HEK293 (cell line): ENCODE results near the gene PIK3C2G.

Source experiments
- SALL2 ChIP-seq: fragments of 450-650 bp; formaldehyde crosslinking; IDR thresholded peaks from 2 replicates; pipeline ENCODE4 v1.5.0; 2017; ENCODE audit warnings: missing biosample characterization, mild to moderate bottlenecking, missing genetic modification characterization, borderline replicate concordance
- SETDB1 ChIP-seq: IDR thresholded peaks from one replicate; pipeline ENCODE4 v1.6.1; 2017; ENCODE audit warnings: mild to moderate bottlenecking, low read length, moderate library complexity, mixed read lengths; ENCODE audit not compliant: insufficient read length
- YY1 ChIP-seq: fragments of 450-650 bp; formaldehyde crosslinking; IDR thresholded peaks from 2 replicates; pipeline ENCODE4 v1.5.1; 2018; ENCODE audit warnings: missing biosample characterization, missing genetic modification characterization
- ZNF274 ChIP-seq, 2 experiments: fragments of 200-500 bp in 1 of 2; fragments of 450-650 bp in 1 of 2; sonication (Bioruptor generic) in 1 of 2; formaldehyde crosslinking in 1 of 2; IDR thresholded peaks; 2 replicates each; pipeline versions ENCODE4 v1.5.1 to v1.6.1; 2014 to 2016; ENCODE audit warnings: borderline replicate concordance in 1 of 2, inconsistent platforms in 1 of 2, low read length in 1 of 2, missing biosample characterization in 1 of 2, missing genetic modification characterization in 1 of 2
- ZNF626 ChIP-seq: fragments of 450-650 bp; sonication (Bioruptor Pico); formaldehyde crosslinking; IDR thresholded peaks from 2 replicates; pipeline ENCODE4 v1.5.1; 2018; ENCODE audit warnings: missing biosample characterization, missing genetic modification characterization, inconsistent platforms
- ZNF707 ChIP-seq: fragments of 450-650 bp; formaldehyde crosslinking; IDR thresholded peaks from 2 replicates; pipeline ENCODE4 v1.5.1; 2016; ENCODE audit warnings: missing biosample characterization, missing genetic modification characterization
- ZSCAN23 ChIP-seq: fragments of 450-650 bp; formaldehyde crosslinking; IDR thresholded peaks from 2 replicates; pipeline ENCODE4 v1.5.1; 2016; ENCODE audit warnings: missing biosample characterization, missing genetic modification characterization
- TF ChIP-seq, protein P1 (sequence below): fragments of 450-650 bp; formaldehyde crosslinking; IDR thresholded peaks from 2 replicates; pipeline ENCODE4 v1.5.1; 2016; ENCODE audit warnings: missing biosample characterization, missing genetic modification characterization
- TF ChIP-seq, protein P2 (sequence below): fragments of 450-650 bp; formaldehyde crosslinking; IDR thresholded peaks from 2 replicates; pipeline ENCODE4 v1.5.1; 2016; ENCODE audit warnings: missing biosample characterization, missing genetic modification characterization
- TF ChIP-seq, protein P3 (sequence below): fragments of 450-650 bp; formaldehyde crosslinking; IDR thresholded peaks from 2 replicates; pipeline ENCODE4 v1.5.1; 2016; ENCODE audit warnings: missing biosample characterization, missing genetic modification characterization

DNA sequence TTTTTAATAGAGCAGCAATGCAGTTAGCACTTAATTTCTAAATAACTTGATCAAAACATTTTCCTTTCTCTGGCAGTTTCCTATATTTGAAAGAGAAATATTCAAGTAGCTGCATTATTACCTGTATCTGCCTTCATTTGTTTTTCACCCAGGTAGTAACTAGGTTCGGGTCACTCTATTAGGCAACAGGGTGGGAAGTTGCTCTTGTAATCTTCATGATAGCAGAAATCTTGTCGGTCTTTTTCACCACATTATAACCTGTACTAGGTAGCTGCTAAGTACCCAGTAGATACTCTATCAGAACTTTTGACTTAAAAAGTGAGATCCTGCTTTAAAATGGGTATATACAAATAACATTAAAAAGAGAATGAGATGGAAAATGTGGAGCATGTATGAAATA lies 2.4 kb upstream of the PIK3C2G start:
- TF ChIP-seq, protein P1, sequence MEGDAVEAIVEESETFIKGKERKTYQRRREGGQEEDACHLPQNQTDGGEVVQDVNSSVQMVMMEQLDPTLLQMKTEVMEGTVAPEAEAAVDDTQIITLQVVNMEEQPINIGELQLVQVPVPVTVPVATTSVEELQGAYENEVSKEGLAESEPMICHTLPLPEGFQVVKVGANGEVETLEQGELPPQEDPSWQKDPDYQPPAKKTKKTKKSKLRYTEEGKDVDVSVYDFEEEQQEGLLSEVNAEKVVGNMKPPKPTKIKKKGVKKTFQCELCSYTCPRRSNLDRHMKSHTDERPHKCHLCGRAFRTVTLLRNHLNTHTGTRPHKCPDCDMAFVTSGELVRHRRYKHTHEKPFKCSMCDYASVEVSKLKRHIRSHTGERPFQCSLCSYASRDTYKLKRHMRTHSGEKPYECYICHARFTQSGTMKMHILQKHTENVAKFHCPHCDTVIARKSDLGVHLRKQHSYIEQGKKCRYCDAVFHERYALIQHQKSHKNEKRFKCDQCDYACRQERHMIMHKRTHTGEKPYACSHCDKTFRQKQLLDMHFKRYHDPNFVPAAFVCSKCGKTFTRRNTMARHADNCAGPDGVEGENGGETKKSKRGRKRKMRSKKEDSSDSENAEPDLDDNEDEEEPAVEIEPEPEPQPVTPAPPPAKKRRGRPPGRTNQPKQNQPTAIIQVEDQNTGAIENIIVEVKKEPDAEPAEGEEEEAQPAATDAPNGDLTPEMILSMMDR (tag by site-specific recombination), result no peak
- TF ChIP-seq SALL2 (tag by site-specific recombination) (no peak), ZNF707 (tag by site-specific recombination) (no peak), ZNF626 (tag by site-specific recombination) (no peak), YY1 (tag by site-specific recombination) (no peak), ZNF274 (IDR thresholded peaks at IDR 0.05; ENCODE audit: low read length) (no peak), ZNF274 (tag by site-specific recombination; IDR thresholded peaks at IDR 0.05; ENCODE audit: borderline replicate concordance) (no peak), ZSCAN23 (tag by site-specific recombination) (no peak), SETDB1 (no peak)
- TF ChIP-seq, protein P2, sequence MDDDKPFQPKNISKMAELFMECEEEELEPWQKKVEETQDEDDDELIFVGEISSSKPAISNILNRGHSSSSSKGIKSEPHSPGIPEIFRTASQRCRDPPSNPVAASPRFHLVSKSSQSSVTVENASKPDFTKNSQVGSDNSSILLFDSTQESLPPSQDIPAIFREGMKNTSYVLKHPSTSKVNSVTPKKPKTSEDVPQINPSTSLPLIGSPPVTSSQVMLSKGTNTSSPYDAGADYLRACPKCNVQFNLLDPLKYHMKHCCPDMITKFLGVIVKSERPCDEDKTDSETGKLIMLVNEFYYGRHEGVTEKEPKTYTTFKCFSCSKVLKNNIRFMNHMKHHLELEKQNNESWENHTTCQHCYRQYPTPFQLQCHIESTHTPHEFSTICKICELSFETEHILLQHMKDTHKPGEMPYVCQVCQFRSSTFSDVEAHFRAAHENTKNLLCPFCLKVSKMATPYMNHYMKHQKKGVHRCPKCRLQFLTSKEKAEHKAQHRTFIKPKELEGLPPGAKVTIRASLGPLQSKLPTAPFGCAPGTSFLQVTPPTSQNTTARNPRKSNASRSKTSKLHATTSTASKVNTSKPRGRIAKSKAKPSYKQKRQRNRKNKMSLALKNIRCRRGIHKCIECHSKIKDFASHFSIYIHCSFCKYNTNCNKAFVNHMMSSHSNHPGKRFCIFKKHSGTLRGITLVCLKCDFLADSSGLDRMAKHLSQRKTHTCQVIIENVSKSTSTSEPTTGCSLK (tag by site-specific recombination), result no peak
- TF ChIP-seq, protein P3, sequence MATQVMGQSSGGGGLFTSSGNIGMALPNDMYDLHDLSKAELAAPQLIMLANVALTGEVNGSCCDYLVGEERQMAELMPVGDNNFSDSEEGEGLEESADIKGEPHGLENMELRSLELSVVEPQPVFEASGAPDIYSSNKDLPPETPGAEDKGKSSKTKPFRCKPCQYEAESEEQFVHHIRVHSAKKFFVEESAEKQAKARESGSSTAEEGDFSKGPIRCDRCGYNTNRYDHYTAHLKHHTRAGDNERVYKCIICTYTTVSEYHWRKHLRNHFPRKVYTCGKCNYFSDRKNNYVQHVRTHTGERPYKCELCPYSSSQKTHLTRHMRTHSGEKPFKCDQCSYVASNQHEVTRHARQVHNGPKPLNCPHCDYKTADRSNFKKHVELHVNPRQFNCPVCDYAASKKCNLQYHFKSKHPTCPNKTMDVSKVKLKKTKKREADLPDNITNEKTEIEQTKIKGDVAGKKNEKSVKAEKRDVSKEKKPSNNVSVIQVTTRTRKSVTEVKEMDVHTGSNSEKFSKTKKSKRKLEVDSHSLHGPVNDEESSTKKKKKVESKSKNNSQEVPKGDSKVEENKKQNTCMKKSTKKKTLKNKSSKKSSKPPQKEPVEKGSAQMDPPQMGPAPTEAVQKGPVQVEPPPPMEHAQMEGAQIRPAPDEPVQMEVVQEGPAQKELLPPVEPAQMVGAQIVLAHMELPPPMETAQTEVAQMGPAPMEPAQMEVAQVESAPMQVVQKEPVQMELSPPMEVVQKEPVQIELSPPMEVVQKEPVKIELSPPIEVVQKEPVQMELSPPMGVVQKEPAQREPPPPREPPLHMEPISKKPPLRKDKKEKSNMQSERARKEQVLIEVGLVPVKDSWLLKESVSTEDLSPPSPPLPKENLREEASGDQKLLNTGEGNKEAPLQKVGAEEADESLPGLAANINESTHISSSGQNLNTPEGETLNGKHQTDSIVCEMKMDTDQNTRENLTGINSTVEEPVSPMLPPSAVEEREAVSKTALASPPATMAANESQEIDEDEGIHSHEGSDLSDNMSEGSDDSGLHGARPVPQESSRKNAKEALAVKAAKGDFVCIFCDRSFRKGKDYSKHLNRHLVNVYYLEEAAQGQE (tag by site-specific recombination), result no peak
